H1 (cell line): ENCODE results near the gene SHANK1. TPM values are rescaled to one million over a fixed set of nuclear protein-coding genes. Genes with fewer than 3 reads are reported as not detected.

Experiments used
- CTCF ChIA-PET: fragments of 300-600 bp; sonication (Branson Sonifier 250); formaldehyde crosslinking; loops from one replicate; lab custom pipeline; 2021; ENCODE audit not compliant: partially characterized antibody; lab: Charles Lee
- POLR2A ChIA-PET: fragments of 300-600 bp; sonication (Branson Sonifier 250); formaldehyde crosslinking; loops from one replicate; lab custom pipeline; 2021; ENCODE audit warnings: inconsistent platforms; ENCODE audit not compliant: partially characterized antibody; lab: Charles Lee
- DNase-seq, 2 experiments: peaks; one replicate each; pipeline versions ENCODE4 v3.0.0 to v3.0.0-alpha.2; 2010 to 2022; ENCODE audit warnings: low spot score in 2 of 2, low read depth in 1 of 2, mixed read lengths in 1 of 2
- FAIRE-seq: peaks from 2 replicates; lab custom pipeline; 2011; peaks lifted over from hg19 to GRCh38; lab: Jason Lieb, UNC
- H2AFZ ChIP-seq: 2 replicates; pipeline ENCODE4 v1.8.1; 2012; ENCODE audit warnings: low read length, inconsistent platforms
- H2AK5ac ChIP-seq: 2 replicates; pipeline ENCODE4 v1.6.1; 2013; ENCODE audit warnings: low read depth, low read length
- H2BK120ac ChIP-seq: replicated peaks from 2 replicates; pipeline ENCODE3; 2013; ENCODE audit warnings: low read depth, low read length, inconsistent platforms
- H2BK12ac ChIP-seq: 2 replicates; pipeline ENCODE4 v1.6.1; 2013; ENCODE audit warnings: low read depth, low read length
- H2BK15ac ChIP-seq: 2 replicates; pipeline ENCODE4 v1.6.1; 2013; ENCODE audit warnings: low read length
- H2BK20ac ChIP-seq: 2 replicates; pipeline ENCODE4 v1.6.1; 2013; ENCODE audit warnings: low read length
- H2BK5ac ChIP-seq: 2 replicates; pipeline ENCODE4 v1.6.1; 2013; ENCODE audit warnings: low read depth, low read length
- H3K14ac ChIP-seq: 2 replicates; pipeline ENCODE4 v1.6.1; 2013; ENCODE audit warnings: inconsistent platforms; ENCODE audit not compliant: insufficient read length
- H3K18ac ChIP-seq: 2 replicates; pipeline ENCODE4 v1.6.1; 2013; ENCODE audit warnings: low read length; ENCODE audit errors: extremely low read depth
- H3K23ac ChIP-seq: 2 replicates; pipeline ENCODE4 v1.6.1; 2013; ENCODE audit warnings: inconsistent platforms; ENCODE audit not compliant: insufficient read length
- H3K23me2 ChIP-seq: 2 replicates; pipeline ENCODE4 v1.6.1; 2013; ENCODE audit warnings: low read depth, low read length
- H3K27ac ChIP-seq: 2 replicates; pipeline ENCODE4 v1.6.1; 2011; ENCODE audit warnings: low read depth, low read length, inconsistent platforms
- H3K27me3 ChIP-seq, 4 experiments: replicated peaks in 1 of 4; 1 replicate in 1 of 4; 2 replicates in 3 of 4; pipeline versions ENCODE4 v1.6.1 to v1.8.1; 2011 to 2013; ENCODE audit warnings: low read length in 3 of 4, mild to moderate bottlenecking in 3 of 4, inconsistent platforms in 2 of 4, mixed read lengths in 2 of 4, moderate library complexity in 1 of 4; ENCODE audit not compliant: control insufficient read depth in 3 of 4, insufficient read depth in 3 of 4; ENCODE audit errors: extremely low read depth in 1 of 4
- H3K36me3 ChIP-seq, 4 experiments: 2 replicates each; pipeline versions ENCODE4 v1.6.1 to v1.8.1; 2011 to 2013; ENCODE audit warnings: mild to moderate bottlenecking in 4 of 4, low read length in 3 of 4, moderate library complexity in 2 of 4, control low read depth in 1 of 4, inconsistent platforms in 1 of 4; ENCODE audit not compliant: insufficient read depth in 4 of 4, control insufficient read depth in 2 of 4
- H3K4ac ChIP-seq: replicated peaks from 2 replicates; pipeline ENCODE3; 2013; ENCODE audit warnings: low read length, low read depth, mixed read lengths, inconsistent platforms; ENCODE audit not compliant: insufficient read length
- H3K4me1 ChIP-seq, 4 experiments: replicated peaks in 1 of 4; 1 replicate in 1 of 4; 2 replicates in 3 of 4; pipeline versions ENCODE4 v1.6.1 to v1.8.1; 2011 to 2013; ENCODE audit warnings: low read length in 3 of 4, inconsistent platforms in 2 of 4, mixed read lengths in 1 of 4; ENCODE audit not compliant: insufficient read depth in 4 of 4, control insufficient read depth in 3 of 4
- H3K4me2 ChIP-seq, 2 experiments: 2 replicates each; pipeline versions ENCODE4 v1.6.1 to v1.8.1; 2011 to 2013; ENCODE audit warnings: low read depth in 2 of 2, low read length in 2 of 2, control low read depth in 1 of 2, inconsistent platforms in 1 of 2, mild to moderate bottlenecking in 1 of 2; ENCODE audit not compliant: insufficient read depth in 1 of 2
- H3K4me3 ChIP-seq, 4 experiments: fragments of 200-600, 300-600 bp in 1 of 4; sonication (generic), shearing (Covaris generic), sonication (Bioruptor Twin) in 1 of 4; 2 replicates each; pipeline versions ENCODE4 v1.5.1 to v1.8.1; 2011 to 2016; ENCODE audit warnings: low read length in 4 of 4, low read depth in 3 of 4, control low read depth in 2 of 4, inconsistent platforms in 2 of 4, mild to moderate bottlenecking in 2 of 4, mixed read lengths in 1 of 4, moderate library complexity in 1 of 4; ENCODE audit not compliant: insufficient read depth in 2 of 4; ENCODE audit errors: extremely low read depth in 1 of 4
- H3K56ac ChIP-seq: replicated peaks from 2 replicates; pipeline ENCODE3; 2013; ENCODE audit warnings: low read depth, mild to moderate bottlenecking, mixed read lengths, low read length, inconsistent platforms; ENCODE audit not compliant: insufficient read length
- H3K79me1 ChIP-seq: 2 replicates; pipeline ENCODE4 v1.6.1; 2013; ENCODE audit warnings: low read depth, low read length, control low read depth
- H3K79me2 ChIP-seq, 2 experiments: 2 replicates each; pipeline versions ENCODE4 v1.6.1 to v1.8.1; 2012 to 2013; ENCODE audit warnings: low read length in 2 of 2, mild to moderate bottlenecking in 2 of 2, inconsistent platforms in 1 of 2; ENCODE audit not compliant: insufficient read depth in 2 of 2, control insufficient read depth in 1 of 2
- H3K9ac ChIP-seq, 4 experiments: replicated peaks in 1 of 4; 1 replicate in 1 of 4; 2 replicates in 3 of 4; pipeline versions ENCODE4 v1.6.1 to v1.8.1; 2011 to 2013; ENCODE audit warnings: low read depth in 3 of 4, low read length in 3 of 4, control low read depth in 2 of 4, mild to moderate bottlenecking in 2 of 4, moderate library complexity in 2 of 4, inconsistent platforms in 1 of 4; ENCODE audit errors: extremely low read depth in 1 of 4
- H3K9me3 ChIP-seq, 2 experiments: 2 replicates each; pipeline versions ENCODE4 v1.6.1 to v1.8.1; 2012 to 2013; ENCODE audit warnings: mild to moderate bottlenecking in 2 of 2, moderate library complexity in 2 of 2, control low read depth in 1 of 2, inconsistent platforms in 1 of 2, low read depth in 1 of 2, low read length in 1 of 2, mixed read lengths in 1 of 2; ENCODE audit not compliant: insufficient read depth in 2 of 2
- H4K20me1 ChIP-seq, 2 experiments: replicated peaks in 1 of 2; 2 replicates each; pipeline versions ENCODE3 to v1.8.1; 2011 to 2013; ENCODE audit warnings: inconsistent platforms in 2 of 2, low read length in 2 of 2, mild to moderate bottlenecking in 1 of 2; ENCODE audit not compliant: insufficient read depth in 2 of 2, control insufficient read depth in 1 of 2
- H4K5ac ChIP-seq: 2 replicates; pipeline ENCODE4 v1.6.1; 2013; ENCODE audit warnings: low read length, low read depth, mixed read lengths, inconsistent platforms; ENCODE audit not compliant: insufficient read length
- H4K8ac ChIP-seq: 2 replicates; pipeline ENCODE4 v1.8.0; 2013; ENCODE audit warnings: mild to moderate bottlenecking, moderate library complexity, low read length, inconsistent platforms; ENCODE audit not compliant: insufficient read depth; ENCODE audit errors: extremely low read depth
- H4K91ac ChIP-seq: replicated peaks from 2 replicates; pipeline ENCODE3; 2013; ENCODE audit warnings: low read length, mixed read lengths, inconsistent platforms; ENCODE audit not compliant: insufficient read length
- BCL11A ChIP-seq, 2 experiments: IDR thresholded peaks; one replicate each; pipeline ENCODE4 v1.6.1; 2011; ENCODE audit warnings: low read depth in 2 of 2, low read length in 2 of 2, mild to moderate bottlenecking in 2 of 2
- CEBPB ChIP-seq: IDR thresholded peaks from 2 replicates; pipeline ENCODE4 v1.6.1; 2012; ENCODE audit warnings: low read depth, low read length
- EP300 ChIP-seq, 2 experiments: IDR thresholded peaks; 1 replicate in 1 of 2; 2 replicates in 1 of 2; pipeline ENCODE4 v1.6.1; 2011 to 2012; ENCODE audit warnings: low read depth in 2 of 2, low read length in 2 of 2, mild to moderate bottlenecking in 2 of 2, borderline replicate concordance in 1 of 2, inconsistent platforms in 1 of 2, moderate library complexity in 1 of 2
- GABPA ChIP-seq: IDR thresholded peaks from 2 replicates; pipeline ENCODE4 v1.6.1; 2011; ENCODE audit warnings: mild to moderate bottlenecking, low read length, moderate library complexity, borderline replicate concordance; ENCODE audit not compliant: insufficient read depth
- JUN ChIP-seq: IDR thresholded peaks from 2 replicates; pipeline ENCODE4 v1.6.1; 2011; ENCODE audit warnings: low read depth, mild to moderate bottlenecking, improper control_type of control experiment, low read length
- KDM4A ChIP-seq: IDR thresholded peaks from one replicate; pipeline ENCODE4 v1.7.1; 2012; ENCODE audit warnings: low read depth, mild to moderate bottlenecking, moderate library complexity, low read length, inconsistent platforms; ENCODE audit not compliant: severe bottlenecking
- POLR2AphosphoS5 ChIP-seq: IDR thresholded peaks from 2 replicates; pipeline ENCODE4 v1.6.1; 2011; ENCODE audit warnings: low read depth, low read length
- RFX5 ChIP-seq: IDR thresholded peaks from 2 replicates; pipeline ENCODE4 v1.6.1; 2011; ENCODE audit warnings: low read depth, low read length, improper control_type of control experiment, borderline replicate concordance
- RXRA ChIP-seq: IDR thresholded peaks from 2 replicates; pipeline ENCODE4 v1.6.1; 2011; ENCODE audit warnings: low read depth, mild to moderate bottlenecking, low read length, moderate library complexity; ENCODE audit not compliant: insufficient read depth
- SIN3A ChIP-seq, 2 experiments: IDR thresholded peaks in 1 of 2; conservative IDR thresholded peaks in 1 of 2; 2 replicates each; pipeline ENCODE4 v1.6.1; 2011 to 2012; ENCODE audit warnings: low read length in 2 of 2, improper control_type of control experiment in 1 of 2, low read depth in 1 of 2, mild to moderate bottlenecking in 1 of 2
- ZNF274 ChIP-seq: IDR thresholded peaks from 2 replicates; pipeline ENCODE4 v1.7.0; 2012; ENCODE audit warnings: low read length, borderline replicate concordance; ENCODE audit errors: extremely low read depth
- WGBS, 2 experiments: shearing (Covaris generic) in 1 of 2; methylation state at CpG; one replicate each; pipeline versions ENCODE4 v1.1.6 to v1.1.7; 2013 to 2015; ENCODE audit warnings: low lambda C conversion rate in 2 of 2, mixed read lengths in 2 of 2, inconsistent platforms in 1 of 2, low coverage in 1 of 2, missing lambda C conversion rate in 1 of 2; ENCODE audit not compliant: insufficient replicate concordance in 2 of 2, insufficient coverage in 1 of 2, insufficient read length in 1 of 2; ENCODE audit errors: extremely low coverage in 1 of 2, missing lambda C conversion rate in 1 of 2; 5-methylcytosine and 5-hydroxymethylcytosine counted together
- polyA plus RNA-seq, 7 experiments: library from polyadenylated mRNA; depleted of rRNA in 3 of 7; stranded (reverse) in 5 of 7; unstranded in 2 of 7; fragments of >200 nt in 5 of 7; fragments of 200-250 nt in 2 of 7; gene quantifications; 1 replicate in 5 of 7; 2 replicates in 1 of 7; 4 replicates in 1 of 7; pipeline versions ENCODE4 v1.2.1 to v1.2.3, GENCODE V29; 2011 to 2013; ENCODE audit warnings: missing spikeins in 2 of 7, mixed read lengths in 2 of 7
- total RNA-seq: library from RNA; stranded (reverse); fragmentation: NEBNext Ultra II Directional; extraction: Animal tissue kit (Norgen Biotek cat#: 25700); gene quantifications from 2 replicates; pipeline ENCODE4 v1.2.1, GENCODE V29; 2021
- TF ChIP-seq, protein P1 (sequence below): IDR thresholded peaks from 2 replicates; pipeline ENCODE4 v1.6.1; 2012; ENCODE audit warnings: inconsistent platforms

Gene SHANK1
- total and polyA plus RNA-seq, 2 of the 8 experiments (the other 6 are each of a cell fraction or from before 2014, with no cell fraction given), result 1.1 to 3.7 TPM

DNA sequence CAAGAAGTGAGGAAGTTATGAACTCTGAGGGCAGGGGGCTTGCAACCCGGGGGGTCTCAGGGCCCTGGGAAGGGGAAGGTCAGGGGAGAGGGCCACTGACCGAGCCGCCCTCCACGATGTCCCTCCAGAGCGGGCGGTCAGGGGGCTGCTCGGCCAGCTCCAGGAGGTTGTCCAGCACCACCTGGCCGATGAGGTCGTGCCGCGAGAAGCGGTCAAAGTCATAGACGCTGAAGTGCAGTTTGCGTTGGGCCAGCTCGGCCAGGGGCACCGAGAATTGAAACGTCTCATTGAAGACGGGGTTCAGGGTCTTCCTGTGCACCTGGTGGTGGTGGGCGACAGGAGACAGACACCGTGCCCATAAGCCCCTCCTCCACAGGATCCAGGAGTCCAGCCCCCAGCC, 90.4 kb downstream of the SHANK1 start:
- H3K27ac ChIP-seq, result no peak overlapping the region
- ChIA-PET CTCF (interaction anchor here (0.7 to 0.8 kb wide), 2 partner anchors 85 to 305 kb away, joined by 3 read pairs; no protein-coding TSS in a partner anchor), POLR2A (interaction anchor here (1.5 kb wide), 1 partner anchor 10 kb away, joined by 4 read pairs; no protein-coding TSS in a partner anchor)
- no peak overlapping the region for H2AFZ ChIP-seq
- H3K23me2 ChIP-seq, result no peaks in the 10 kb centered on the region
- no peaks in the 10 kb centered on the region for H3K79me1 ChIP-seq
- 87% methylated on average over 10 of the region's 20 CpGs; no CpG with 5 or more reads in 1 of the 2 experiments for WGBS, 2 experiments
- H4K20me1 ChIP-seq, result no peaks in the 10 kb centered on the region
- no peak overlapping the region for H3K9ac ChIP-seq
- no peak overlapping the region for H2BK5ac ChIP-seq
- H2BK20ac ChIP-seq, result no peak overlapping the region
- DNase-seq, result no peak
- no peak overlapping the region for H3K18ac ChIP-seq
- H2BK12ac ChIP-seq, result 0 out of 2 replicates have a peak overlapping the region, but pooled peaks have one; percentile 27
- H2BK120ac ChIP-seq, result no peak overlapping the region
- no peak overlapping the region for H4K5ac ChIP-seq
- H4K91ac ChIP-seq, result no peak overlapping the region
- no peak for FAIRE-seq
- no peak overlapping the region for H2AK5ac ChIP-seq
- H3K14ac ChIP-seq, result no peak overlapping the region
- no peak overlapping the region for H3K56ac ChIP-seq
- TF ChIP-seq BCL11A (IDR thresholded peaks at IDR 0.05; ENCODE audit: low read depth in 2 of 2, low read length in 2 of 2) (no peak), EP300 (IDR thresholded peaks at IDR 0.05; ENCODE audit: borderline replicate concordance in 1 of 2, low read depth in 2 of 2, low read length in 2 of 2) (no peak), CEBPB (no peak), POLR2AphosphoS5 (no peak), ZNF274 (no peak), JUN (no peak), GABPA (no peak), SIN3A (conservative IDR thresholded peaks at IDR 0.05 in 1 of 2, IDR thresholded peaks at IDR 0.05 in 1 of 2; ENCODE audit: low read depth in 1 of 2, low read length in 2 of 2) (no peak), KDM4A (no peak), RFX5 (no peak), RXRA (no peak)
- TF ChIP-seq, protein P1, sequence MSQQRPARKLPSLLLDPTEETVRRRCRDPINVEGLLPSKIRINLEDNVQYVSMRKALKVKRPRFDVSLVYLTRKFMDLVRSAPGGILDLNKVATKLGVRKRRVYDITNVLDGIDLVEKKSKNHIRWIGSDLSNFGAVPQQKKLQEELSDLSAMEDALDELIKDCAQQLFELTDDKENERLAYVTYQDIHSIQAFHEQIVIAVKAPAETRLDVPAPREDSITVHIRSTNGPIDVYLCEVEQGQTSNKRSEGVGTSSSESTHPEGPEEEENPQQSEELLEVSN, result no peak
- H3K36me3 ChIP-seq, result no peaks in the 10 kb centered on the region
- H3K4me1 ChIP-seq, result 0 out of 7 replicates have a peak, but pooled peaks cover 0 to 4% (median 0%) of the 10 kb centered on the region in 4 experiments
- no peak overlapping the region for H3K4ac ChIP-seq
- no peaks in the 10 kb centered on the region for H3K79me2 ChIP-seq
- no peak overlapping the region for H3K4me2 ChIP-seq
- H3K23ac ChIP-seq, result no peak overlapping the region
- 0 out of 2 replicates have a peak overlapping the region, but pooled peaks have one; percentile 72 for H2BK15ac ChIP-seq
- no peaks in the 10 kb centered on the region for H3K27me3 ChIP-seq
- H4K8ac ChIP-seq, result no peak overlapping the region
- peaks cover 6 to 8% of the 10 kb centered on the region in 2 experiments for H3K9me3 ChIP-seq
- no peak overlapping the region for H3K4me3 ChIP-seq
